AG04450 (cell line): ENCODE measurements around the gene FIS1. TPM values are rescaled to one million over a fixed set of nuclear protein-coding genes. Genes with fewer than 3 reads are reported as not detected.

ENCODE experiments used
- CTCF ChIA-PET: fragments of 300-600, 350-600 bp; formaldehyde crosslinking; extraction: SDS; loops from one replicate; lab custom pipeline; 2022; ENCODE audit warnings: antibody characterized with exemption, inconsistent platforms; lab: Charles Lee
- POLR2A ChIA-PET: fragments of 350-600 bp; formaldehyde crosslinking; extraction: SDS; loops from one replicate; lab custom pipeline; 2021; ENCODE audit warnings: antibody characterized with exemption, inconsistent platforms; lab: Yijun Ruan, JAX
- DNase-seq: peaks from one replicate; pipeline ENCODE4 v3.0.0-alpha.2; 2011; ENCODE audit warnings: low read depth, low spot score
- H3K27ac ChIP-seq: one replicate; pipeline ENCODE4 v1.5.1; 2012; ENCODE audit warnings: low read depth, low read length, control low read depth
- H3K27me3 ChIP-seq: one replicate; pipeline ENCODE4 v1.6.0; 2012; ENCODE audit warnings: low read length; ENCODE audit not compliant: control insufficient read depth, insufficient read depth
- H3K4me3 ChIP-seq: 2 replicates; pipeline ENCODE4 v1.5.1; 2011; ENCODE audit warnings: mild to moderate bottlenecking, low read depth, low read length, control low read depth
- H3K9me3 ChIP-seq: 2 replicates; pipeline ENCODE4 v1.5.1; 2012; ENCODE audit warnings: low read length; ENCODE audit not compliant: control insufficient read depth, insufficient read depth
- polyA plus RNA-seq: library from polyadenylated mRNA; depleted of rRNA; stranded (reverse); fragments of >200 nt; gene quantifications from 2 replicates; pipeline ENCODE4 v1.2.3, GENCODE V29; 2011
- TF ChIP-seq, protein P1 (sequence below): IDR thresholded peaks from 2 replicates; pipeline ENCODE4 v1.5.1; 2011; ENCODE audit warnings: low read depth, low read length, control low read depth, inconsistent platforms

FIS1 gene
- polyA plus RNA-seq, 1 experiment: 170 TPM

DNA sequence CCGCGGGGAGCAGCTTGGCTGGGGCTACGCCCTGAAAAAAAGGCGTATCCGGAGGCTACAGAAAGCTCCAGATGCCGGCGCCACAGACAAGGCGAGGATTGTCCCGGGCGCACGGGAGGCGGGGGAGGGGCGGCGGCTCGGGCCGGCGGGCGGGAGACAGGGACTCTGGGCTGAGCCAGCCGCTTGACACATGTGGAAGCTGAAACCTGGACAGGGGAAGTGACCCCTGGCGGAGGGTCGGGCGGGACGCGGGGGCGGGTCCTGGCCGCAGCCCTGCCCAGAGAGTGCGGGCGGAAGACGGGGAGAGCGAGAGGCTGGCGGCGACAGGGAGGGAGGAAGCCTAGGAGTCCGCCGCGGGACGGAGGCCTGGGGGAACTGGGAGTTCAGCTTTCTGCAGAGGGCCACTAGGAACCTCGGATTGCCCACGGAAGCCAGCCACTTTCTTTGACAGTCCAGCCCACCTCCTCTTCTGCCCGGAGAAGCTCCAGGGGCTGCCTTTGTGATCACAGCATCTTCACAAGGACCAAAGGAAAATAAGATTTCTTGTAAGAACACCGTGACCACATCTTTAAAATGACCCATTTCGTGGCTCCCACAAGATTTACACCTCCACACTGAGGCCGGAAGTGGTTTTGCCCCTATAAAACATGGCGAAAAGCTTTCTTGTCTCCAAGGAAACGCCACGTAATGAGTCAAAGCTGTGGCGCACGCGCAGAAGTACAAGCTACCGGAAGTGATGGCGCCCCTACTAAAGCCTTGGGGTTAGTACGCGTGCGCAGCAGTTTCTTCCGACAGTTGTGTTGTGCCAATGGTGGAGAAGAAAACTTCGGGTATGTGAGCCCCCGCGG is 27.3 kb downstream of the FIS1 start, which contains the start of the genes PLOD3 and ZNHIT1:
Gene PLOD3 (minus strand): TSS at position 194 of the 848 bp plus-strand sequence. CDS start 307 bp downstream, outside the sequence.
Gene ZNHIT1 (plus strand): TSS at position 778 of the 848 bp plus-strand sequence. CDS start 31 bp downstream, at position 809.
- Histone ChIP-seq H3K27ac (peak within 1 kb of the TSS; percentile 96), H3K27me3 (no peaks in the 10 kb centered on the region), H3K4me3 (peak within 1 kb of the TSS; percentile 92), H3K9me3 (no peaks in the 10 kb centered on the region; the same call in 1 of the 2 replicates)
- POLR2A ChIA-PET: interaction anchor here (0.6 to 2.5 kb wide), 16 partner anchors 16 to 453 kb away, joined by 3 to 13 read pairs (median 4); partner anchors contain the start of genes IFT22, SERPINE1, SRRT and TRIM56
- peak; percentile 95 for DNase-seq
- TF ChIP-seq, protein P1, sequence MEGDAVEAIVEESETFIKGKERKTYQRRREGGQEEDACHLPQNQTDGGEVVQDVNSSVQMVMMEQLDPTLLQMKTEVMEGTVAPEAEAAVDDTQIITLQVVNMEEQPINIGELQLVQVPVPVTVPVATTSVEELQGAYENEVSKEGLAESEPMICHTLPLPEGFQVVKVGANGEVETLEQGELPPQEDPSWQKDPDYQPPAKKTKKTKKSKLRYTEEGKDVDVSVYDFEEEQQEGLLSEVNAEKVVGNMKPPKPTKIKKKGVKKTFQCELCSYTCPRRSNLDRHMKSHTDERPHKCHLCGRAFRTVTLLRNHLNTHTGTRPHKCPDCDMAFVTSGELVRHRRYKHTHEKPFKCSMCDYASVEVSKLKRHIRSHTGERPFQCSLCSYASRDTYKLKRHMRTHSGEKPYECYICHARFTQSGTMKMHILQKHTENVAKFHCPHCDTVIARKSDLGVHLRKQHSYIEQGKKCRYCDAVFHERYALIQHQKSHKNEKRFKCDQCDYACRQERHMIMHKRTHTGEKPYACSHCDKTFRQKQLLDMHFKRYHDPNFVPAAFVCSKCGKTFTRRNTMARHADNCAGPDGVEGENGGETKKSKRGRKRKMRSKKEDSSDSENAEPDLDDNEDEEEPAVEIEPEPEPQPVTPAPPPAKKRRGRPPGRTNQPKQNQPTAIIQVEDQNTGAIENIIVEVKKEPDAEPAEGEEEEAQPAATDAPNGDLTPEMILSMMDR: 0 out of 2 replicates have a peak, but pooled peaks have one; percentile 11
- CTCF ChIA-PET: interaction anchor here (0.7 to 2.3 kb wide), 14 partner anchors 10 to 327 kb away, joined by 3 to 26 read pairs (median 4); partner anchors contain the start of gene FIS1

DNA sequence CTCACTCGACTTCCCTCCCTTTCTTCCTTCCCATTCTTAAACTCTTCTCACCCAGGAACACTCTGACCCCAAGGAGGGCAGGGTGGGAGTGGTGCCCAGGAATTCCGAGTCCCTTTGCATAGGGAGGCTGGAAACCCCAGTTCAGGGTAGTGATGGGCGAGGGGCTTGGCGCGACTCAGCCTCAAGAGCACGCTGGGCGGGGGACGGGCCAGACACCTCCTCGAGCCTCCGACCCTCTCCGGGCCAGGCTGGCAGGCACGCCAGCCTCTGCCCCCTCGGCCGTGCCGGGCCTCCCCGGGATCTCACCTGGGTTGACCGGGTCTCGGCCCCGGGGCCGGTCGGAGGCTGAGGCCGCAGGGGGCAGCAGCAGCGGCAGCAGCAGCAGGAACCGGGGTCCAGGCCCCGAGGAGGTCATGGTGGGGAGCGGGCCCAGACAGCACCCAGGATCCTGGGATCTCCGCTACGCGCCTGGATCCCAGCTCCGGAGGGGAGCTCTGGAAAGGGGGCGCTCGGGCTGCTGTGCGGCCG is 28.0 kb downstream of the FIS1 start:
- H3K4me3 ChIP-seq: peak overlapping the region; percentile 92
- TF ChIP-seq, protein P1: no peak
- H3K27me3 ChIP-seq: no peaks in the 10 kb centered on the region
- CTCF ChIA-PET: interaction anchor here (0.9 to 2.3 kb wide), 11 partner anchors 24 to 327 kb away, joined by 3 to 26 read pairs (median 4); partner anchors contain the start of gene FIS1
- no peak for DNase-seq
- H3K27ac ChIP-seq: peak overlapping the region; percentile 96
- no peaks in the 10 kb centered on the region; the same call in 1 of the 2 replicates for H3K9me3 ChIP-seq
- POLR2A ChIA-PET: interaction anchor here (0.9 to 2.5 kb wide), 9 partner anchors 16 to 342 kb away, joined by 3 to 13 read pairs (median 4); partner anchors contain the start of genes IFT22, SRRT and TRIM56

DNA sequence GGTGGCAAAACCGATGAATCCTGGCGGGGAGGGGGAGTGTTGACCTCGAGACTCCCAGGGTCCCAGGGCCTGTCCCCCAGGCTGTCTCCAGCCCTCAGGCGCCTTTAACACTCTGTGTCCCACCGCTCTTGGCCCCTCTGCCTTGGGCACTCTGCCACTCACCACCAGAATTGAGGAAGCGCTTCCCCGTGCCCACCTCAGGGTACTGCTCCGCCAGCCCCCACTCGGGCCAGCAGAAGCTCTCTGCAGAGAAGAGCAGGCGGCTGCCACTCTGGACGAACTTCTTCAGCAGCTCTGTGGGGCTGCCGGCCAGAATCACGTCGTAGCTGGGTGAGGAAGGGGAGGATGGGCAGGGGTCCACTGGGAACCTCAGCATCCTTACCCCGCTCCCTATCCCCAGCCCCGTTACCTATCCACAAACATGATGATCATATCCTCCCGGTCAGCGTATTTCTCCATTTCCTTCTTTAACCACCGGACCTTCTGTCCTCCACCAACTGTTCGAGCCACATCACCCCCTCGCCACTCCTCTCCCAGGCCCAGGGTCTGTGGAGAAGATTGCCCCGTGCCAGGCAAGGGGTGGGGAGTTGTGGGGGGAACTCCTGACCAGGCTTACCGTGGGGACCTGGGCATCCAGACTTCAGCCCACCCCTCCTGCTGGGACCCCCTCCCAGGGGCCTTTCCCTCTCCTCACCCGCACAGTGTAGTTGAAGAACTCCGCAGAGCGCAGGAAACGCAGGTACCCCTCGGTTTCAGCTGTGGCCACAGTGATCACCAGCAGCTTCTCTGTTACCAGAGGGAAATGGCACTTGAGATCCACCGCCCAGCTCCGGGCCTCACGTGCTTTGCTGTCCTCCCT is 28.7 kb downstream of the FIS1 start:
- CTCF ChIA-PET: interaction anchor here (1.1 to 2.2 kb wide), 3 partner anchors 24 to 73 kb away, joined by 3 to 26 read pairs (median 7); no protein-coding TSS in a partner anchor
- DNase-seq: no peak
- TF ChIP-seq, protein P1: no peak

DNA sequence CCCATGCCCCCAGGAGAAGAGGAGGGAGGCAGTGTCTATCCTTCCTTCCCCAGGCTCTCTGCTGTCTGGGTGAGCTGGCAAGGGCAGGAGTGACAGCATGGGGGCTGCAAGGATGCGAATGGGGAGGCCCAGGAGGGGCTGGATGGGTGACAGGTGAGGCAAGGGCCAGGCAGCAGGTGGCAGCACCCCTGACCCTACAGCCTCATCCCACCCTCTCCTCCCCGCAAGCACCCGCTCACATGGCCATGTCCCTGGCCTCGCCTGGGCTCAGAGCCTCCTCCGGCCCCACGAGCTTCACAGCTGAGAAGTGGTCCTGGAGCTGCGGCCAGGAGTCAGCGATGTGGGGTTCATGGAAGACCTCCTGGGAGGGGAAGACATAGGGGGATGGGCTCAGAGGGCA is 32.9 kb downstream of the FIS1 start:
- Histone ChIP-seq H3K9me3 (no peaks in the 10 kb centered on the region), H3K27me3 (no peaks in the 10 kb centered on the region), H3K27ac (no peak overlapping the region), H3K4me3 (no peak overlapping the region)
- no peak for DNase-seq
- ChIA-PET CTCF (no interaction called here), POLR2A (no interaction called here)
- TF ChIP-seq, protein P1: no peak

More for the DNA sequence above, 28.7 kb downstream of the FIS1 start:
- POLR2A ChIA-PET: interaction anchor here (1.7 to 2.5 kb wide), 2 partner anchors 28 to 72 kb away, joined by 5 to 13 read pairs; no protein-coding TSS in a partner anchor
- Histone ChIP-seq H3K27ac (peak overlapping the region; percentile 2), H3K27me3 (no peaks in the 10 kb centered on the region), H3K9me3 (no peaks in the 10 kb centered on the region; the same call in 1 of the 2 replicates), H3K4me3 (peak overlapping the region; percentile 92)
